Measurements from ENCODE around the gene NADSYN1.

DNA sequence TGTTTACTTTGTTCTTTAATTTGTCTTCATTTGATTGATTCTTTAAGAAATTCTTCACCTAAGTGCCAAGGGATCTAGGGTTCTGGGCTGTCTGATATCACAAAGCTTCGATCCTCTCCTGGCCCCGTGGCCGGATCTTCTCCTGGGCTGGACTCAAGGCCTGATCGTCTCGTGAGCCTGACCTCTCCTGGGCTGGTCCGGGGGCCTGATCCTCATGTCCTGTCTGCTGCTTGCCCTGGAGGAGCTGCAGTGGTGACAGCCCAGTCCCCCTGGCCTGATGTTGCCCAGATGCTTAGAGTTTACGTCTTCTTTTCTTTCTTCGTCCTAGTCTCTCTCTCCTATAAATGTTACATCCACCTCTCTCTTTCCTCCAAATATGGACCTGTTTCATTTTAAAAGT is 3.3 kb downstream of the NADSYN1 start:
- TF ChIP-seq CTCF (IDR thresholded peaks at IDR 0.05 in 2 of 3, conservative IDR thresholded peaks at IDR 0.05 in 1 of 3; ENCODE audit: borderline replicate concordance in 1 of 3, insufficient read depth in 1 of 3, low read depth in 2 of 3, low read length in 2 of 3) (no peak), ZFX (IDR thresholded peaks at IDR 0.05) (no peak), ZBTB33 (IDR thresholded peaks at IDR 0.05; ENCODE audit: extremely low read depth, insufficient replicate concordance, low read length) (no peak), EZH2phosphoT487 (IDR thresholded peaks at IDR 0.05; ENCODE audit: borderline replicate concordance) (no peak), SP1 (IDR thresholded peaks at IDR 0.05; ENCODE audit: low read depth) (no peak), POLR2A (IDR thresholded peaks at IDR 0.05; ENCODE audit: borderline replicate concordance, extremely low read depth, insufficient read depth, insufficient read length) (no peak), POLR2AphosphoS5 (IDR thresholded peaks at IDR 0.05; ENCODE audit: low read depth, low read length) (no peak), REST (IDR thresholded peaks at IDR 0.05; ENCODE audit: low read depth) (no peak), JUND (IDR thresholded peaks at IDR 0.05) (no peak)
- TF ChIP-seq, protein P1, sequence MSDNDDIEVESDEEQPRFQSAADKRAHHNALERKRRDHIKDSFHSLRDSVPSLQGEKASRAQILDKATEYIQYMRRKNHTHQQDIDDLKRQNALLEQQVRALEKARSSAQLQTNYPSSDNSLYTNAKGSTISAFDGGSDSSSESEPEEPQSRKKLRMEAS (IDR thresholded peaks at IDR 0.05): no peak

All from HCT116 (cell line).